Duodenal mucosa (tissue), 2 donors: Measurements from ENCODE around the gene CYP4Z1.
"Not testable (repeated sequence)": the region's sequence is repeated elsewhere in the genome, so short reads cannot be mapped to it uniquely, and the experiment has no call there.

Experiments
- H3K27ac ChIP-seq: one replicate; pipeline ENCODE4 v1.7.0; 2013; ENCODE audit warnings: low read depth, low read length
- H3K27me3 ChIP-seq, 2 donors: one replicate each; pipeline ENCODE4 v1.7.0; 2013; ENCODE audit warnings: low read length in 2 of 2, control low read depth in 1 of 2; ENCODE audit not compliant: insufficient read depth in 2 of 2, control insufficient read depth in 1 of 2
- H3K36me3 ChIP-seq, 2 donors: one replicate each; pipeline ENCODE4 v1.7.0; 2013; ENCODE audit warnings: low read length in 2 of 2, control low read depth in 1 of 2; ENCODE audit not compliant: insufficient read depth in 2 of 2, control insufficient read depth in 1 of 2
- H3K4me1 ChIP-seq, 2 donors: one replicate each; pipeline ENCODE4 v1.7.0; 2013; ENCODE audit warnings: low read length in 2 of 2, control low read depth in 1 of 2; ENCODE audit not compliant: insufficient read depth in 2 of 2, control insufficient read depth in 1 of 2
- H3K4me3 ChIP-seq, 2 donors: one replicate each; pipeline ENCODE4 v1.7.0; 2013; ENCODE audit warnings: low read length in 2 of 2, low read depth in 1 of 2
- H3K9ac ChIP-seq, 2 donors: one replicate each; pipeline ENCODE4 v1.7.0; 2013; ENCODE audit warnings: low read length in 2 of 2, low read depth in 1 of 2
- H3K9me3 ChIP-seq, 2 donors: one replicate each; pipeline ENCODE4 v1.7.0; 2013; ENCODE audit warnings: low read length in 2 of 2, control low read depth in 1 of 2; ENCODE audit not compliant: control insufficient read depth in 1 of 2

Gene CYP4Z1

GRCh38 chr1:47126997-47127396 is 60.0 kb downstream of the CYP4Z1 start:
- not testable (repeated sequence) for H3K9me3 ChIP-seq, H3K4me3 ChIP-seq, H3K9ac ChIP-seq, H3K27ac ChIP-seq, H3K36me3 ChIP-seq, H3K27me3 ChIP-seq, H3K4me1 ChIP-seq

- no peaks in the 10 kb centered on the region for H3K4me1 ChIP-seq
- H3K9ac ChIP-seq: no peak overlapping the region
- no peaks in the 10 kb centered on the region for H3K9me3 ChIP-seq
- no peaks in the 10 kb centered on the region for H3K36me3 ChIP-seq
- H3K4me3 ChIP-seq: no peak overlapping the region
- no peak overlapping the region for H3K27ac ChIP-seq
- no peaks in the 10 kb centered on the region for H3K27me3 ChIP-seq
Observed at GRCh38 chr1:47128221-47128620, 61.2 kb downstream of the CYP4Z1 start.

GRCh38 chr1:47128854-47129253 is 61.8 kb downstream of the CYP4Z1 start:
- H3K9ac ChIP-seq, H3K4me1 ChIP-seq, H3K27ac ChIP-seq, H3K9me3 ChIP-seq, H3K4me3 ChIP-seq, H3K27me3 ChIP-seq, H3K36me3 ChIP-seq: not testable (repeated sequence)

- not testable (repeated sequence) for H3K36me3 ChIP-seq, H3K27ac ChIP-seq, H3K4me3 ChIP-seq, H3K9ac ChIP-seq, H3K9me3 ChIP-seq, H3K4me1 ChIP-seq, H3K27me3 ChIP-seq
Observed at GRCh38 chr1:47129489-47130230, 62.6 kb downstream of the CYP4Z1 start.

- not testable (repeated sequence) for H3K36me3 ChIP-seq, H3K9ac ChIP-seq, H3K27me3 ChIP-seq, H3K9me3 ChIP-seq, H3K27ac ChIP-seq, H3K4me3 ChIP-seq, H3K4me1 ChIP-seq
Observed at GRCh38 chr1:47132665-47133064, 65.6 kb downstream of the CYP4Z1 start.

GRCh38 chr1:47137198-47137597 is 70.2 kb downstream of the CYP4Z1 start, which contains the start of gene CYP4A22:
Gene CYP4A22, plus strand, starts transcription at chr1:47137441. Its CDS starts 45 bp downstream, at chr1:47137486.
- no peaks in the 10 kb centered on the region for H3K4me1 ChIP-seq
- no peak within 1 kb of the TSS for H3K4me3 ChIP-seq
- no peaks in the 10 kb centered on the region for H3K36me3 ChIP-seq
- no peak within 1 kb of the TSS for H3K27ac ChIP-seq
- no peak within 1 kb of the TSS for H3K9ac ChIP-seq
- H3K27me3 ChIP-seq: no peaks in the 10 kb centered on the region
- H3K9me3 ChIP-seq: no peaks in the 10 kb centered on the region

- H3K9ac ChIP-seq: no peak overlapping the region
- H3K4me3 ChIP-seq: no peak overlapping the region
- H3K27ac ChIP-seq: no peak overlapping the region
- no peaks in the 10 kb centered on the region for H3K9me3 ChIP-seq
- no peaks in the 10 kb centered on the region for H3K4me1 ChIP-seq
- no peaks in the 10 kb centered on the region for H3K36me3 ChIP-seq
- no peaks in the 10 kb centered on the region for H3K27me3 ChIP-seq
Observed at GRCh38 chr1:47137925-47138615, 71.0 kb downstream of the CYP4Z1 start.

GRCh38 chr1:47140358-47140757 is 73.3 kb downstream of the CYP4Z1 start:
- not testable (repeated sequence) for H3K4me3 ChIP-seq, H3K27me3 ChIP-seq, H3K9ac ChIP-seq, H3K36me3 ChIP-seq, H3K4me1 ChIP-seq, H3K27ac ChIP-seq, H3K9me3 ChIP-seq

GRCh38 chr1:47143654-47144053 is 76.6 kb downstream of the CYP4Z1 start:
- not testable (repeated sequence) for H3K36me3 ChIP-seq, H3K4me1 ChIP-seq, H3K4me3 ChIP-seq, H3K27ac ChIP-seq, H3K9ac ChIP-seq, H3K27me3 ChIP-seq, H3K9me3 ChIP-seq

- not testable (repeated sequence) for H3K36me3 ChIP-seq, H3K4me3 ChIP-seq, H3K4me1 ChIP-seq, H3K9me3 ChIP-seq, H3K27ac ChIP-seq, H3K9ac ChIP-seq, H3K27me3 ChIP-seq
Observed at GRCh38 chr1:47146495-47146894, 79.5 kb downstream of the CYP4Z1 start.
